Gastroesophageal sphincter (tissue), 4 donors: ENCODE measurements around the gene RNF141. TPM values are rescaled to one million over a fixed set of nuclear protein-coding genes. Genes with fewer than 3 reads are reported as not detected.

Experiments
- ATAC-seq: fragments of 150-250 bp; one replicate; pipeline ENCODE4 v1.9.1; 2016; ENCODE audit warnings: mild to moderate bottlenecking, moderate library complexity
- H3K27ac ChIP-seq, 4 donors: fragments of 200-600 bp; sonication (generic) in 3 of 4; 1 replicate in 3 of 4; 2 replicates in 1 of 4; pipeline ENCODE4 v1.5.1; 2016 to 2019
- H3K27me3 ChIP-seq: fragments of 200-600 bp; sonication (generic); one replicate; pipeline ENCODE4 v1.5.1; 2019
- H3K36me3 ChIP-seq, 2 donors: fragments of 200-600 bp; sonication (generic); one replicate each; pipeline ENCODE4 v1.5.1; 2019; ENCODE audit warnings: control low read depth in 1 of 2
- H3K4me1 ChIP-seq, 3 donors: fragments of 200-600 bp; sonication (generic); 1 replicate in 2 of 3; 2 replicates in 1 of 3; pipeline ENCODE4 v1.5.1; 2016 to 2019; ENCODE audit warnings: control low read depth in 2 of 3
- H3K4me3 ChIP-seq, 2 donors: fragments of 200-600 bp; sonication (generic); one replicate each; pipeline ENCODE4 v1.5.1; 2019; ENCODE audit warnings: mild to moderate bottlenecking in 1 of 2, moderate library complexity in 1 of 2
- H3K9me3 ChIP-seq, 3 donors: fragments of 200-600 bp; sonication (generic); one replicate each; pipeline ENCODE4 v1.5.1; 2017 to 2019; ENCODE audit warnings: control low read depth in 2 of 3
- EP300 ChIP-seq: sonication (generic); formaldehyde crosslinking; IDR thresholded peaks from one replicate; pipeline ENCODE4 v1.6.1; 2017; ENCODE audit warnings: antibody characterized with exemption, mild to moderate bottlenecking
- POLR2A ChIP-seq, 2 donors: fragments of 450-650 bp; IDR thresholded peaks; one replicate each; pipeline ENCODE4 v1.6.1; 2017; ENCODE audit warnings: antibody characterized with exemption in 2 of 2, mild to moderate bottlenecking in 2 of 2, moderate library complexity in 1 of 2
- POLR2AphosphoS5 ChIP-seq: sonication (generic); formaldehyde crosslinking; IDR thresholded peaks from one replicate; pipeline ENCODE4 v1.6.1; 2017; ENCODE audit warnings: antibody characterized with exemption
- WGBS, 2 donors: methylation state at CpG; one replicate each; pipeline ENCODE4 v1.1.5; 2018; ENCODE audit warnings: low coverage in 1 of 2; 5-methylcytosine and 5-hydroxymethylcytosine counted together
- total RNA-seq, 4 donors: library from RNA; depleted of rRNA; stranded (reverse); fragments of >200 nt; gene quantifications; one replicate each; pipeline ENCODE4 v1.1.0, GENCODE V29; 2016
- TF ChIP-seq, protein P1 (sequence below), 4 experiments: fragments of 200-600 bp in 2 of 4; fragments of 450-650 bp in 2 of 4; sonication (generic) in 1 of 4; IDR thresholded peaks; one replicate each; pipeline ENCODE4 v1.5.1; 2017 to 2019; ENCODE audit warnings: antibody characterized with exemption in 4 of 4, mild to moderate bottlenecking in 2 of 4, moderate library complexity in 2 of 4

RNF141 gene
- total RNA-seq, 4 donors from 2014 or later: 28.4 to 44.8 (median 38.1) TPM

DNA sequence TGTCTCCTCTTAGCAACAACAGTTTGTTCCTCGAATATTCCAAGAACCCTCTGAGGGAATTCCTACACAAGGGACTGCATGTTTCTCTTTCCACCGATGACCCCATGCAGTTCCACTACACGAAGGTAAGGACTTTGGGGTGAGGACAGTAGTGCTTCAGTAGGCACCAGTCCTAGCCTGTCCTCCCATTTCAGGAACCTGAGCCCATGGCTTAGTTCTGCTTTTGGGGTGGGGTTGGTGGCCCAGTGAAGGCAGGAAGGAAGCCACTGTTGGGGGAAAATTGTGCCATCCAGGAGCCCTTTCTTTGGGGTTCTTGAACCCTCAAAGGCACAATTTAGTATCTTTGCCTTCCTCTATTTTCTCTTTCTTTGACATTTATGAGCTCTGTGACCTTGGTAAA is 38.2 kb downstream of the RNF141 start:
- no peaks in the 10 kb centered on the region for H3K4me1 ChIP-seq
- ATAC-seq: peak; percentile 47
- WGBS, 2 donors: 73 to 80% methylated on average over 2 to 3 of the region's 3 CpGs

DNA sequence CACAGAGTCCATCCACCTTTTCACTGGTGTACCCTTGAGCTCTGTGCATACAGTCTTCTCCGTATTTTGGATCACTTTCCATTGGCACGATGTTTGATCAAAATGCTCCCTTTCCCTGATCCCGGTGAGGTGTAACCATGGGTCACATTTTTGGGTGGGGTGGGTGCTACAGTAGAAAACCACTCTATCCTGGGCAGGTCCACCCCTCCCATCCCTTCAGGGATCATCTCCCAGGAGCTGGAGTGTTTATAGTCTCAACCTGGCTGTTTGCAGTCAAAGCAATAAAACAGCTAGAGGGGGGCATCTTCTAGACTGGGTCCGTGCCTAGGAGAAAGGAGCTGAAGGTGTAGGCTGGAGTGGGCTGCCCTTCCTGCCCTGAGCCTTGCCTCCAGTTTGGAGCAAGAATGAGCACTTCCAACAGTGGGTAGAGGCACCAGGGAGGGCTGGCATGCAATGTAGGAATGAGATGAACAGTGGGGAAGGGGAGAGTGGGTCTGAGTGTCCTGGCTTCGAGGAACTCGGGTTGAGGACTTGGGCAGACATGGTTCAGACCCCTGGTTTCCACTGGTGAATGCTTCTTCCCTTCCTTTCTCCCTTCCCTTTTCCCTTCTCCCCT is 38.8 kb downstream of the RNF141 start:
- no peak overlapping the region for H3K4me3 ChIP-seq
- H3K4me1 ChIP-seq: no peaks in the 10 kb centered on the region
- no peaks in the 10 kb centered on the region for H3K27me3 ChIP-seq
- peaks cover 0 to 66% of the 10 kb centered on the region in 2 donors for H3K36me3 ChIP-seq
- no peak for ATAC-seq
- H3K27ac ChIP-seq: no peak overlapping the region
- WGBS, 2 donors: 96 to 100% methylated on average over 2 to 4 of the region's 6 CpGs
- TF ChIP-seq POLR2A (IDR thresholded peaks at IDR 0.05): no peak
- TF ChIP-seq, protein P1, sequence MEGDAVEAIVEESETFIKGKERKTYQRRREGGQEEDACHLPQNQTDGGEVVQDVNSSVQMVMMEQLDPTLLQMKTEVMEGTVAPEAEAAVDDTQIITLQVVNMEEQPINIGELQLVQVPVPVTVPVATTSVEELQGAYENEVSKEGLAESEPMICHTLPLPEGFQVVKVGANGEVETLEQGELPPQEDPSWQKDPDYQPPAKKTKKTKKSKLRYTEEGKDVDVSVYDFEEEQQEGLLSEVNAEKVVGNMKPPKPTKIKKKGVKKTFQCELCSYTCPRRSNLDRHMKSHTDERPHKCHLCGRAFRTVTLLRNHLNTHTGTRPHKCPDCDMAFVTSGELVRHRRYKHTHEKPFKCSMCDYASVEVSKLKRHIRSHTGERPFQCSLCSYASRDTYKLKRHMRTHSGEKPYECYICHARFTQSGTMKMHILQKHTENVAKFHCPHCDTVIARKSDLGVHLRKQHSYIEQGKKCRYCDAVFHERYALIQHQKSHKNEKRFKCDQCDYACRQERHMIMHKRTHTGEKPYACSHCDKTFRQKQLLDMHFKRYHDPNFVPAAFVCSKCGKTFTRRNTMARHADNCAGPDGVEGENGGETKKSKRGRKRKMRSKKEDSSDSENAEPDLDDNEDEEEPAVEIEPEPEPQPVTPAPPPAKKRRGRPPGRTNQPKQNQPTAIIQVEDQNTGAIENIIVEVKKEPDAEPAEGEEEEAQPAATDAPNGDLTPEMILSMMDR (IDR thresholded peaks at IDR 0.05): no peak
- H3K9me3 ChIP-seq: no peaks in the 10 kb centered on the region

More for the DNA sequence above, 38.2 kb downstream of the RNF141 start:
- Histone ChIP-seq H3K27me3 (no peaks in the 10 kb centered on the region), H3K36me3 (peaks cover 0 to 61% of the 10 kb centered on the region in 2 donors), H3K9me3 (no peaks in the 10 kb centered on the region), H3K27ac (no peak overlapping the region), H3K4me3 (no peak overlapping the region)
- TF ChIP-seq, protein P1 (IDR thresholded peaks at IDR 0.05): no peak
- TF ChIP-seq POLR2AphosphoS5 (no peak), EP300 (no peak), POLR2A (IDR thresholded peaks at IDR 0.05) (no peak)

DNA sequence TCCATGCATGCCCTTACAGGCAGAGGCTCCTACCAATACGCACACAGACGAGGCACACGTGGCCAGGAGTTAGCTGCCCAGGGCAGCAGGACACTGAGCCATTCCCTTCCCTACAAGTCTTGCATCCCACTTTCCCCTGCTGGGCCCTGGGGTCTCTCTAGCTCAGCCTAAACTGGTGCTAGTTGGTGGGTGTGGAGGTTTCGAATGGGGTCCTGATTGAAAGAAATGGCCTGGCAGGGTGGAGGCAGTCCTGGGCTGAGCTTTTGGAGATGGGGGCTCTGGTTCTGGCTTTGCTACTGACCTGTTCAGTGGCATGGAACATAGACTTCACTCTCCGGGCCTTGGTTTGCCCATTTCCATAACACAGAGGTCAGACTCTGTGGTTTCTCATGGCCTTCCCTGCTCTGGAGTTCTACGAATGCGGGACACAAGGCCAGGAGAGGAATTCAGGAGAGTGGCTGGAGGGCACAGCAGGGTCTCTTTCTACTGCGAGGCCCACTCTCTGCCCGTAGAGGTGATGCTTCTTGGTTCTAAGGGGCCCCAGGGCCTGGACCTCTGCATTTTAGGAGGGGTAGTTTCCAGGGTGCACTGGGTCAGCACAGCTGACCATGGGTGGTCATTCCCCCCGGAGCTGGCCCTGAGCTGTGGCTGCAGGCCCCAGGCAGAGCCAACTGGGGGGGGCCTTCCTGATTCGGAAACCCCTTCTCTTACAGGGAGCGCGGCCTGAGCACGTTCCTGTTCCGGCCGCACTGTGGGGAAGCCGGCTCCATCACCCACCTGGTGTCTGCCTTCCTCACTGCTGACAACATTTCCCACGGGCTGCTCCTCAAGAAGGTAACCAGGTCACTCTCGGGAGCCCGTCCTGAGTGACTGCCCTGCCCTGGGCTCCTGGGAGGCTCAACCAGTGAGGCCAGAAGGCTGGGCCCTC is 40.0 kb downstream of the RNF141 start:
- TF ChIP-seq EP300: no peak
- TF ChIP-seq POLR2A (IDR thresholded peaks at IDR 0.05): no peak
- no peak for TF ChIP-seq POLR2AphosphoS5
- TF ChIP-seq, protein P1 (IDR thresholded peaks at IDR 0.05): no peak
- H3K27me3 ChIP-seq: no peaks in the 10 kb centered on the region

DNA sequence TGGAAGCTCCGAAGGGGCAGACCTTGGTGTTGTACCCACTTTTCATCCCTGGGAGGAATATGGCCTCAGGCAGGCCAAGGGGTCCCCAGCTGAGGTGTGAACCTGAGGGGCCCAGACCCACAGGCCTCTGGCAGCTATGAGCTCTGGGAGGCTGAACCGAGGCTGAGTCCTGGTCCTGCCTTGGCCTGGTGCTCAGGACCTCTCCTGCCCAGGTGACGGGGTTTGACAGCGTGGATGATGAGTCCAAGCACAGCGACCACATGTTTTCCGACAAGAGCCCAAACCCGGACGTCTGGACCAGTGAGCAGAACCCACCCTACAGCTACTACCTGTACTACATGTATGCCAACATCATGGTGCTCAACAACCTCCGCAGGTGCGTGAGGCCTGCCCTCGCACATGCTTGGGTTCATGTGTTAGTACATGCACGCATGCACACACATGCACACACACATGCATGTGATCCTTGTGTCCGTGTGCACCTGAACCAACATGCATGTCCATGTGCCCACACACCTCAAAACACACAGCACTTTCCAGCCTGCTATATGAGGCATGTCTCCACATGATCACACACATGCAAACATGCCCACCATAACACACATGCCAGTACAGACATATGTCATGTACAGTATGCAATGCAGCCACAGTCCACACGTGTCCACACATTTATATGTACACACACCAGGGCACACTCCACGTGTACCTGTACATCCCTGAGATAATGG is 40.9 kb downstream of the RNF141 start:
- TF ChIP-seq EP300 (no peak), POLR2A (IDR thresholded peaks at IDR 0.05) (no peak), POLR2AphosphoS5 (no peak)
- TF ChIP-seq, protein P1 (IDR thresholded peaks at IDR 0.05): no peak
- Histone ChIP-seq H3K27me3 (no peaks in the 10 kb centered on the region), H3K36me3 (peaks cover 0 to 80% of the 10 kb centered on the region in 2 donors), H3K4me1 (no peaks in the 10 kb centered on the region), H3K9me3 (no peaks in the 10 kb centered on the region), H3K4me3 (no peak overlapping the region), H3K27ac (no peak overlapping the region)
- 58 to 88% methylated on average over 4 to 12 of the region's 15 CpGs for WGBS, 2 donors
- ATAC-seq: no peak

More for the DNA sequence above, 40.0 kb downstream of the RNF141 start:
- Histone ChIP-seq H3K4me3 (no peak overlapping the region), H3K27ac (no peak overlapping the region), H3K4me1 (no peaks in the 10 kb centered on the region), H3K36me3 (peaks cover 0 to 78% of the 10 kb centered on the region in 2 donors), H3K9me3 (no peaks in the 10 kb centered on the region)
- ATAC-seq: no peak
- WGBS, 2 donors: 89 to 100% methylated on average over 1 to 7 of the region's 20 CpGs
